H1 (cell line): ENCODE data around the gene USP7. TPM values are rescaled to one million over a fixed set of nuclear protein-coding genes. Genes with fewer than 3 reads are reported as not detected.
A peak's percentile ranks its signal among the peaks of the same experiment; 100 is the strongest.

Experiments
- CTCF ChIA-PET: fragments of 300-600 bp; sonication (Branson Sonifier 250); formaldehyde crosslinking; loops from one replicate; lab custom pipeline; 2021; ENCODE audit not compliant: partially characterized antibody; lab: Charles Lee
- POLR2A ChIA-PET: fragments of 300-600 bp; sonication (Branson Sonifier 250); formaldehyde crosslinking; loops from one replicate; lab custom pipeline; 2021; ENCODE audit warnings: inconsistent platforms; ENCODE audit not compliant: partially characterized antibody; lab: Charles Lee
- DNase-seq, 2 experiments: peaks; one replicate each; pipeline versions ENCODE4 v3.0.0 to v3.0.0-alpha.2; 2010 to 2022; ENCODE audit warnings: low spot score in 2 of 2, low read depth in 1 of 2, mixed read lengths in 1 of 2
- FAIRE-seq: peaks from 2 replicates; lab custom pipeline; 2011; peaks lifted over from hg19 to GRCh38; lab: Jason Lieb, UNC
- H2AFZ ChIP-seq: 2 replicates; pipeline ENCODE4 v1.8.1; 2012; ENCODE audit warnings: low read length, inconsistent platforms
- H2AK5ac ChIP-seq: 2 replicates; pipeline ENCODE4 v1.6.1; 2013; ENCODE audit warnings: low read depth, low read length
- H2BK120ac ChIP-seq: replicated peaks from 2 replicates; pipeline ENCODE3; 2013; ENCODE audit warnings: low read depth, low read length, inconsistent platforms
- H2BK12ac ChIP-seq: 2 replicates; pipeline ENCODE4 v1.6.1; 2013; ENCODE audit warnings: low read depth, low read length
- H2BK15ac ChIP-seq: 2 replicates; pipeline ENCODE4 v1.6.1; 2013; ENCODE audit warnings: low read length
- H2BK20ac ChIP-seq: 2 replicates; pipeline ENCODE4 v1.6.1; 2013; ENCODE audit warnings: low read length
- H2BK5ac ChIP-seq: 2 replicates; pipeline ENCODE4 v1.6.1; 2013; ENCODE audit warnings: low read depth, low read length
- H3K14ac ChIP-seq: 2 replicates; pipeline ENCODE4 v1.6.1; 2013; ENCODE audit warnings: inconsistent platforms; ENCODE audit not compliant: insufficient read length
- H3K18ac ChIP-seq: 2 replicates; pipeline ENCODE4 v1.6.1; 2013; ENCODE audit warnings: low read length; ENCODE audit errors: extremely low read depth
- H3K23ac ChIP-seq: 2 replicates; pipeline ENCODE4 v1.6.1; 2013; ENCODE audit warnings: inconsistent platforms; ENCODE audit not compliant: insufficient read length
- H3K23me2 ChIP-seq: 2 replicates; pipeline ENCODE4 v1.6.1; 2013; ENCODE audit warnings: low read depth, low read length
- H3K27ac ChIP-seq: 2 replicates; pipeline ENCODE4 v1.6.1; 2011; ENCODE audit warnings: low read depth, low read length, inconsistent platforms
- H3K27me3 ChIP-seq, 4 experiments: replicated peaks in 1 of 4; 1 replicate in 1 of 4; 2 replicates in 3 of 4; pipeline versions ENCODE4 v1.6.1 to v1.8.1; 2011 to 2013; ENCODE audit warnings: low read length in 3 of 4, mild to moderate bottlenecking in 3 of 4, inconsistent platforms in 2 of 4, mixed read lengths in 2 of 4, moderate library complexity in 1 of 4; ENCODE audit not compliant: control insufficient read depth in 3 of 4, insufficient read depth in 3 of 4; ENCODE audit errors: extremely low read depth in 1 of 4
- H3K36me3 ChIP-seq, 4 experiments: 2 replicates each; pipeline versions ENCODE4 v1.6.1 to v1.8.1; 2011 to 2013; ENCODE audit warnings: mild to moderate bottlenecking in 4 of 4, low read length in 3 of 4, moderate library complexity in 2 of 4, control low read depth in 1 of 4, inconsistent platforms in 1 of 4; ENCODE audit not compliant: insufficient read depth in 4 of 4, control insufficient read depth in 2 of 4
- H3K4ac ChIP-seq: replicated peaks from 2 replicates; pipeline ENCODE3; 2013; ENCODE audit warnings: low read length, low read depth, mixed read lengths, inconsistent platforms; ENCODE audit not compliant: insufficient read length
- H3K4me1 ChIP-seq, 4 experiments: replicated peaks in 1 of 4; 1 replicate in 1 of 4; 2 replicates in 3 of 4; pipeline versions ENCODE4 v1.6.1 to v1.8.1; 2011 to 2013; ENCODE audit warnings: low read length in 3 of 4, inconsistent platforms in 2 of 4, mixed read lengths in 1 of 4; ENCODE audit not compliant: insufficient read depth in 4 of 4, control insufficient read depth in 3 of 4
- H3K4me2 ChIP-seq, 2 experiments: 2 replicates each; pipeline versions ENCODE4 v1.6.1 to v1.8.1; 2011 to 2013; ENCODE audit warnings: low read depth in 2 of 2, low read length in 2 of 2, control low read depth in 1 of 2, inconsistent platforms in 1 of 2, mild to moderate bottlenecking in 1 of 2; ENCODE audit not compliant: insufficient read depth in 1 of 2
- H3K4me3 ChIP-seq, 4 experiments: fragments of 200-600, 300-600 bp in 1 of 4; sonication (generic), shearing (Covaris generic), sonication (Bioruptor Twin) in 1 of 4; 2 replicates each; pipeline versions ENCODE4 v1.5.1 to v1.8.1; 2011 to 2016; ENCODE audit warnings: low read length in 4 of 4, low read depth in 3 of 4, control low read depth in 2 of 4, inconsistent platforms in 2 of 4, mild to moderate bottlenecking in 2 of 4, mixed read lengths in 1 of 4, moderate library complexity in 1 of 4; ENCODE audit not compliant: insufficient read depth in 2 of 4; ENCODE audit errors: extremely low read depth in 1 of 4
- H3K56ac ChIP-seq: replicated peaks from 2 replicates; pipeline ENCODE3; 2013; ENCODE audit warnings: low read depth, mild to moderate bottlenecking, mixed read lengths, low read length, inconsistent platforms; ENCODE audit not compliant: insufficient read length
- H3K79me1 ChIP-seq: 2 replicates; pipeline ENCODE4 v1.6.1; 2013; ENCODE audit warnings: low read depth, low read length, control low read depth
- H3K79me2 ChIP-seq, 2 experiments: 2 replicates each; pipeline versions ENCODE4 v1.6.1 to v1.8.1; 2012 to 2013; ENCODE audit warnings: low read length in 2 of 2, mild to moderate bottlenecking in 2 of 2, inconsistent platforms in 1 of 2; ENCODE audit not compliant: insufficient read depth in 2 of 2, control insufficient read depth in 1 of 2
- H3K9ac ChIP-seq, 4 experiments: replicated peaks in 1 of 4; 1 replicate in 1 of 4; 2 replicates in 3 of 4; pipeline versions ENCODE4 v1.6.1 to v1.8.1; 2011 to 2013; ENCODE audit warnings: low read depth in 3 of 4, low read length in 3 of 4, control low read depth in 2 of 4, mild to moderate bottlenecking in 2 of 4, moderate library complexity in 2 of 4, inconsistent platforms in 1 of 4; ENCODE audit errors: extremely low read depth in 1 of 4
- H3K9me3 ChIP-seq, 2 experiments: 2 replicates each; pipeline versions ENCODE4 v1.6.1 to v1.8.1; 2012 to 2013; ENCODE audit warnings: mild to moderate bottlenecking in 2 of 2, moderate library complexity in 2 of 2, control low read depth in 1 of 2, inconsistent platforms in 1 of 2, low read depth in 1 of 2, low read length in 1 of 2, mixed read lengths in 1 of 2; ENCODE audit not compliant: insufficient read depth in 2 of 2
- H4K20me1 ChIP-seq, 2 experiments: replicated peaks in 1 of 2; 2 replicates each; pipeline versions ENCODE3 to v1.8.1; 2011 to 2013; ENCODE audit warnings: inconsistent platforms in 2 of 2, low read length in 2 of 2, mild to moderate bottlenecking in 1 of 2; ENCODE audit not compliant: insufficient read depth in 2 of 2, control insufficient read depth in 1 of 2
- H4K5ac ChIP-seq: 2 replicates; pipeline ENCODE4 v1.6.1; 2013; ENCODE audit warnings: low read length, low read depth, mixed read lengths, inconsistent platforms; ENCODE audit not compliant: insufficient read length
- H4K8ac ChIP-seq: 2 replicates; pipeline ENCODE4 v1.8.0; 2013; ENCODE audit warnings: mild to moderate bottlenecking, moderate library complexity, low read length, inconsistent platforms; ENCODE audit not compliant: insufficient read depth; ENCODE audit errors: extremely low read depth
- H4K91ac ChIP-seq: replicated peaks from 2 replicates; pipeline ENCODE3; 2013; ENCODE audit warnings: low read length, mixed read lengths, inconsistent platforms; ENCODE audit not compliant: insufficient read length
- POLR2A ChIP-seq, 2 experiments: IDR thresholded peaks; 1 replicate in 1 of 2; 2 replicates in 1 of 2; pipeline ENCODE4 v1.6.1; 2011; ENCODE audit warnings: low read depth in 2 of 2, low read length in 2 of 2, mild to moderate bottlenecking in 2 of 2; ENCODE audit errors: control extremely low read depth in 1 of 2
- RBBP5 ChIP-seq: IDR thresholded peaks from 2 replicates; pipeline ENCODE4 v1.7.1; 2012; ENCODE audit warnings: low read depth, mild to moderate bottlenecking, inconsistent platforms, low read length, moderate library complexity, borderline replicate concordance
- WGBS, 2 experiments: shearing (Covaris generic) in 1 of 2; methylation state at CpG; one replicate each; pipeline versions ENCODE4 v1.1.6 to v1.1.7; 2013 to 2015; ENCODE audit warnings: low lambda C conversion rate in 2 of 2, mixed read lengths in 2 of 2, inconsistent platforms in 1 of 2, low coverage in 1 of 2, missing lambda C conversion rate in 1 of 2; ENCODE audit not compliant: insufficient replicate concordance in 2 of 2, insufficient coverage in 1 of 2, insufficient read length in 1 of 2; ENCODE audit errors: extremely low coverage in 1 of 2, missing lambda C conversion rate in 1 of 2; 5-methylcytosine and 5-hydroxymethylcytosine counted together
- polyA plus RNA-seq, 7 experiments: library from polyadenylated mRNA; depleted of rRNA in 3 of 7; stranded (reverse) in 5 of 7; unstranded in 2 of 7; fragments of >200 nt in 5 of 7; fragments of 200-250 nt in 2 of 7; gene quantifications; 1 replicate in 5 of 7; 2 replicates in 1 of 7; 4 replicates in 1 of 7; pipeline versions ENCODE4 v1.2.1 to v1.2.3, GENCODE V29; 2011 to 2013; ENCODE audit warnings: missing spikeins in 2 of 7, mixed read lengths in 2 of 7
- total RNA-seq: library from RNA; stranded (reverse); fragmentation: NEBNext Ultra II Directional; extraction: Animal tissue kit (Norgen Biotek cat#: 25700); gene quantifications from 2 replicates; pipeline ENCODE4 v1.2.1, GENCODE V29; 2021

The USP7 gene
- total and polyA plus RNA-seq, 2 of the 8 experiments (the other 6 are each of a cell fraction or from before 2014, with no cell fraction given), result 21.3 to 211 TPM

GRCh38 chr16:8845699-8846298 lies 117.9 kb downstream of the USP7 start:
- no peak for DNase-seq
- no peak overlapping the region for H3K23ac ChIP-seq
- POLR2A ChIA-PET, result interaction anchor here (0.6 to 24.4 kb wide), 4 partner anchors 13 to 53 kb away, joined by 3 to 456 read pairs (median 3); partner anchors contain the start of genes CARHSP1 and LITAFD
- WGBS, 2 experiments, result 96% methylated on average over 7 of the region's 7 CpGs; no CpG with 5 or more reads in 1 of the 2 experiments
- peak overlapping the region; percentile 21; the same call in 1 of the 2 replicates for H4K8ac ChIP-seq
- H4K91ac ChIP-seq, result no peak overlapping the region
- H3K4ac ChIP-seq, result no peak overlapping the region
- CTCF ChIA-PET, result no interaction called here
- H3K27me3 ChIP-seq, result no peaks in the 10 kb centered on the region
- H3K4me1 ChIP-seq, result peaks cover 0 to 12% (median 6%) of the 10 kb centered on the region in 4 experiments; a peak in 5 of 7 replicates
- H2BK12ac ChIP-seq, result no peak overlapping the region
- no peaks in the 10 kb centered on the region for H3K9me3 ChIP-seq
- peaks cover 3 to 33% (median 12%) of the 10 kb centered on the region in 4 experiments; a peak in 7 of 8 replicates for H3K36me3 ChIP-seq
- no peaks in the 10 kb centered on the region for H3K23me2 ChIP-seq
- FAIRE-seq, result no peak
- 0 out of 2 replicates have a peak overlapping the region, but pooled peaks have one; percentile 53 for H2AK5ac ChIP-seq
- H3K14ac ChIP-seq, result no peak overlapping the region
- H4K20me1 ChIP-seq, result peaks cover 14 to 16% of the 10 kb centered on the region in 2 experiments
- no peak overlapping the region for H2BK120ac ChIP-seq
- no peak overlapping the region for H2BK15ac ChIP-seq
- H2AFZ ChIP-seq, result no peak overlapping the region
- no peak overlapping the region for H3K9ac ChIP-seq
- peaks cover 0 to 12% of the 10 kb centered on the region in 2 experiments; a peak in 2 of 4 replicates for H3K79me2 ChIP-seq
- TF ChIP-seq RBBP5 (no peak), POLR2A (IDR thresholded peaks at IDR 0.05; ENCODE audit: control extremely low read depth in 1 of 2, low read depth in 2 of 2, low read length in 2 of 2) (peak in 1 of 2 experiments; percentile 24; a peak in 1 of 3 replicates)
- H3K56ac ChIP-seq, result no peak overlapping the region
- no peak overlapping the region for H2BK20ac ChIP-seq
- no peak overlapping the region for H3K27ac ChIP-seq
- H2BK5ac ChIP-seq, result no peak overlapping the region
- no peak overlapping the region for H3K18ac ChIP-seq
- no peak overlapping the region for H4K5ac ChIP-seq
- H3K79me1 ChIP-seq, result peaks cover 4% of the 10 kb centered on the region
- no peak overlapping the region for H3K4me3 ChIP-seq
- H3K4me2 ChIP-seq, result no peak overlapping the region
